Left ventricle myocardium inferior (tissue), 1 donor: ENCODE results near the gene A2ML1. TPM values are rescaled to one million over a fixed set of nuclear protein-coding genes. Genes with fewer than 3 reads are reported as not detected.

Experiments
- DNase-seq: peaks from one replicate; pipeline ENCODE4 v3.0.0-alpha.2; 2020
- H3K27ac ChIP-seq: fragments of 200-600 bp; replicated peaks from 2 replicates; pipeline ENCODE4 v1.8.0; 2021
- H3K27me3 ChIP-seq: fragments of 200-600 bp; 2 replicates; pipeline ENCODE4 v1.8.0; 2021; ENCODE audit warnings: low read depth
- H3K36me3 ChIP-seq: fragments of 200-600 bp; 2 replicates; pipeline ENCODE4 v1.8.0; 2021
- H3K4me1 ChIP-seq: fragments of 200-600 bp; 2 replicates; pipeline ENCODE4 v1.8.0; 2021
- H3K4me3 ChIP-seq: fragments of 200-600 bp; 2 replicates; pipeline ENCODE4 v1.8.0; 2021; ENCODE audit warnings: mild to moderate bottlenecking, moderate library complexity
- H3K9me3 ChIP-seq: fragments of 200-600 bp; replicated peaks from 2 replicates; pipeline ENCODE4 v1.8.0; 2021
- CTCF ChIP-seq: fragments of 200-600 bp; IDR thresholded peaks from 2 replicates; pipeline ENCODE4 v1.8.0; 2021; ENCODE audit warnings: antibody characterized with exemption, mild to moderate bottlenecking, borderline replicate concordance
- intact Hi-C: fragments of 100-400 bp; cut with micrococcal nuclease; formaldehyde crosslinking; loops from one replicate; pipeline ENCODE4 v1.11.0; 2022
- total RNA-seq: library from RNA; stranded (reverse); fragmentation: NEBNext Ultra II Directional; extraction: Animal tissue kit (Norgen Biotek cat#: 25700); gene quantifications from one replicate; pipeline ENCODE4 v1.2.1, GENCODE V29; 2021
- donor health status: DM: no; HTN: yes; CAD: no; lungs with severe emphysema.

The A2ML1 gene
- total RNA-seq, 1 donor from 2014 or later: not detected

GRCh38 chr12:8870586-8870985 lies 48.2 kb downstream of the A2ML1 start:
- Histone ChIP-seq H3K4me3 (no peak overlapping the region), H3K9me3 (no peaks in the 10 kb centered on the region), H3K4me1 (no peaks in the 10 kb centered on the region), H3K27ac (no peak overlapping the region), H3K36me3 (no peaks in the 10 kb centered on the region), H3K27me3 (no peaks in the 10 kb centered on the region)
- DNase-seq: no peak
- TF ChIP-seq CTCF: no peak
- intact Hi-C loops: no loop called here

- Histone ChIP-seq H3K4me1 (no peaks in the 10 kb centered on the region), H3K27me3 (no peaks in the 10 kb centered on the region), H3K27ac (no peak overlapping the region)
Observed at GRCh38 chr12:8871068-8871467, 48.6 kb downstream of the A2ML1 start.

GRCh38 chr12:8876887-8877286 lies 54.5 kb downstream of the A2ML1 start:
- TF ChIP-seq CTCF: no peak

More at GRCh38 chr12:8871068-8871467, 48.6 kb downstream of the A2ML1 start:
- no peak overlapping the region for H3K4me3 ChIP-seq
- no peaks in the 10 kb centered on the region for H3K9me3 ChIP-seq
- H3K36me3 ChIP-seq: no peaks in the 10 kb centered on the region
- no peak for DNase-seq
- no peak for TF ChIP-seq CTCF
- intact Hi-C loops: no loop called here

GRCh38 chr12:8886502-8887284 lies 64.3 kb downstream of the A2ML1 start:
- TF ChIP-seq CTCF: no peak

More at GRCh38 chr12:8876887-8877286, 54.5 kb downstream of the A2ML1 start:
- Histone ChIP-seq H3K4me1 (no peaks in the 10 kb centered on the region), H3K9me3 (no peaks in the 10 kb centered on the region), H3K36me3 (no peaks in the 10 kb centered on the region), H3K27ac (no peak overlapping the region), H3K27me3 (no peaks in the 10 kb centered on the region), H3K4me3 (no peak overlapping the region)
- DNase-seq: no peak
- intact Hi-C loops: no loop called here

GRCh38 chr12:8887285-8887715 lies 64.9 kb downstream of the A2ML1 start:
- intact Hi-C loops: no loop called here
- Histone ChIP-seq H3K27me3 (no peaks in the 10 kb centered on the region), H3K27ac (no peak overlapping the region), H3K36me3 (no peaks in the 10 kb centered on the region), H3K4me3 (no peak overlapping the region), H3K4me1 (no peaks in the 10 kb centered on the region), H3K9me3 (no peaks in the 10 kb centered on the region)
- no peak for DNase-seq
- TF ChIP-seq CTCF: no peak

More at GRCh38 chr12:8886502-8887284, 64.3 kb downstream of the A2ML1 start:
- DNase-seq: no peak
- Histone ChIP-seq H3K4me3 (no peak overlapping the region), H3K27me3 (no peaks in the 10 kb centered on the region), H3K4me1 (no peaks in the 10 kb centered on the region), H3K9me3 (no peaks in the 10 kb centered on the region), H3K27ac (no peak overlapping the region), H3K36me3 (no peaks in the 10 kb centered on the region)
- intact Hi-C loops: no loop called here
